HAP-1 (cell line): Measurements from ENCODE around the gene PREPL.

Experiments used
- DNase-seq, 2 experiments: peaks; one replicate each; pipeline ENCODE4 v3.0.0-alpha.2; 2016 to 2020; ENCODE audit warnings: low spot score in 2 of 2
- H3K27me3 ChIP-seq: fragments of 250-450 bp; sonication (Bioruptor Pico); 2 replicates; pipeline ENCODE4 v1.5.1; 2020; ENCODE audit warnings: low read depth, mild to moderate bottlenecking, moderate library complexity
- H3K36me3 ChIP-seq: fragments of 250-450 bp; sonication (Bioruptor Pico); replicated peaks from 2 replicates; pipeline ENCODE4 v1.5.1; 2020; ENCODE audit warnings: mild to moderate bottlenecking
- H3K4me1 ChIP-seq: fragments of 250-450 bp; sonication (Bioruptor Pico); 2 replicates; pipeline ENCODE4 v1.5.1; 2020; ENCODE audit warnings: mild to moderate bottlenecking
- H3K4me3 ChIP-seq: fragments of 250-450 bp; sonication (Bioruptor Pico); 2 replicates; pipeline ENCODE4 v1.5.1; 2020; ENCODE audit warnings: mild to moderate bottlenecking, moderate library complexity
- H3K9me3 ChIP-seq: fragments of 250-450 bp; sonication (Bioruptor Pico); 2 replicates; pipeline ENCODE4 v1.5.1; 2020; ENCODE audit warnings: mild to moderate bottlenecking, moderate library complexity
- in situ Hi-C: fragments of 300-500 bp; cut with MboI; formaldehyde crosslinking; loops from 3 replicates; pipeline ENCODE4 v1.14.3; 2020; ENCODE audit warnings: low sequenced_read_pairs, inconsistent platforms, mixed read lengths

PREPL gene

GRCh38 chr2:44297431-44297830 lies 63.9 kb downstream of the PREPL start:
- in situ Hi-C loops = no loop called here
- no peak for DNase-seq
- Histone ChIP-seq H3K27me3 (no peaks in the 10 kb centered on the region), H3K4me1 (peaks cover 8% of the 10 kb centered on the region), H3K4me3 (no peak overlapping the region), H3K9me3 (no peaks in the 10 kb centered on the region), H3K36me3 (no peaks in the 10 kb centered on the region)

DNA sequence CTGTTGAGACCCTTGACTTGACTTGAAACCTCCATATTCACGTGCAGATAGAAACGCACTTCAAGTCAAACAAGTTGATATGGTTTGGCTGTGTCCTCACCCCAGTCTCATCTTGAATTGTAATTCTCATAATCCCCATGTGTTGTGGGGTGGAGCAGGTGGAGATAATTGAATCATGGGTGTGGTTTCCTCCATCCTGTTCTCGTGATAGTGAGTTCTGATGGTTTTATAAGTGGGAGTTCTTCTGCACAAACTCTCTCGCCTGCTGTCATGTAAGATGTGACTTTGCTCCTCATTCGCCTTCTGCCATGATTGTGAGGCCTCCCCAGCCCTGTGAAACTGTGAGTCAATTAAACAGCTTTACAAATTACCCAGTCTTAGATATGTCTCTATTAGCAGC lies 64.6 kb downstream of the PREPL start:
- Histone ChIP-seq H3K36me3 (no peaks in the 10 kb centered on the region), H3K27me3 (no peaks in the 10 kb centered on the region), H3K9me3 (no peaks in the 10 kb centered on the region), H3K4me3 (no peak overlapping the region), H3K4me1 (peaks cover 8% of the 10 kb centered on the region)
- no peak for DNase-seq
- in situ Hi-C loops = no loop called here

DNA sequence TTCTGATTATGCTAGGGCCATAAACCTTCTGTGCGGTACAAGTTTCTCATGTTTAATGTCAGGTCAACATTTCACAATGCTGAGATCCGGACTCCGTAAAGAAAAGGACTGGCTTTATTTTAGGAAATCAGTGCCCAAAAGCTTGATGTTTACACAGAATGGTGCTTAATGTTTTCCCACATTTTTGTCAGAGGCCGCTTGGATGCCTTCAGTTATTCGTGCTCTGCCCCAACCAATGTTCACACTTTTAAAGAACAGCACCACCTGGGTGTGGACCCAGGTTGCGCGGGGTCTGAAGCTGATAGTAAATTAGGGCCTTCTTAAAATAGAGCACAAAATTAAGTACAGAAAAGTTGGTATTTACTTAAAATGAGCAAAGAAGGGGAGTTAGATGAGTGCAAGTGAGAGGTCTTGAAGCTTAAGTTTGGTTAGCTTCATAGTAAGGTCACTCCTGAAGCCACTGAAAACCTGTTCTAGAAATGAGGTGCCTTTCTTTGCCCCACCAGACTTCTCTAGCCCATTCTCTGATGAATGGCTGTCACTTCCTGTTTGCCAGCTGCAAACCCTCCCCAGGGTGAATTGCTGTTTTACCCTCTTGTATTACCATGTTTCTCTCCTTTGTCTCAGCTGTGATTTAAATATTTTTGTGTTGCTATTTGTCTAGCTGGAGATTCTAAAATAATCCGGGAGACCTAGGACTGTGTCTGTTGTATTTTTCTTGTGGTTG lies 65.5 kb downstream of the PREPL start:
- in situ Hi-C loops = no loop called here
- Histone ChIP-seq H3K36me3 (no peaks in the 10 kb centered on the region), H3K9me3 (no peaks in the 10 kb centered on the region), H3K27me3 (no peaks in the 10 kb centered on the region), H3K4me1 (peaks cover 12% of the 10 kb centered on the region), H3K4me3 (no peak overlapping the region)
- DNase-seq = peak in 1 of 2 experiments; percentile 22

GRCh38 chr2:44295113-44295512 lies 66.2 kb downstream of the PREPL start:
- no peak for DNase-seq
- Histone ChIP-seq H3K36me3 (no peaks in the 10 kb centered on the region), H3K4me3 (no peak overlapping the region), H3K9me3 (no peaks in the 10 kb centered on the region), H3K4me1 (peaks cover 12% of the 10 kb centered on the region), H3K27me3 (no peaks in the 10 kb centered on the region)
- in situ Hi-C loops = no loop called here

- H3K9me3 ChIP-seq = no peaks in the 10 kb centered on the region
- no peaks in the 10 kb centered on the region for H3K27me3 ChIP-seq
- peak; percentile 55 to 66 for DNase-seq
- no peak overlapping the region for H3K4me3 ChIP-seq
- peaks cover 4% of the 10 kb centered on the region; the same call in 1 of the 2 replicates for H3K4me1 ChIP-seq
- in situ Hi-C loops = no loop called here
- no peaks in the 10 kb centered on the region for H3K36me3 ChIP-seq
Observed at GRCh38 chr2:44291281-44292248, 69.7 kb downstream of the PREPL start.

- Histone ChIP-seq H3K4me1 (peaks cover 4% of the 10 kb centered on the region; the same call in 1 of the 2 replicates), H3K27me3 (no peaks in the 10 kb centered on the region), H3K4me3 (no peak overlapping the region), H3K9me3 (no peaks in the 10 kb centered on the region), H3K36me3 (no peaks in the 10 kb centered on the region)
- no peak for DNase-seq
- in situ Hi-C loops = no loop called here
Observed at GRCh38 chr2:44290261-44290660, 71.0 kb downstream of the PREPL start.

GRCh38 chr2:44286884-44287638 lies 74.2 kb downstream of the PREPL start:
- H3K9me3 ChIP-seq = no peaks in the 10 kb centered on the region
- in situ Hi-C loops = no loop called here
- DNase-seq = no peak
- no peaks in the 10 kb centered on the region for H3K27me3 ChIP-seq
- no peaks in the 10 kb centered on the region for H3K36me3 ChIP-seq
- peaks cover 4% of the 10 kb centered on the region; the same call in 1 of the 2 replicates for H3K4me1 ChIP-seq
- no peak overlapping the region for H3K4me3 ChIP-seq

- no peak for DNase-seq
- Histone ChIP-seq H3K4me1 (peaks cover under 1% of the 10 kb centered on the region; the same call in 1 of the 2 replicates), H3K9me3 (no peaks in the 10 kb centered on the region), H3K4me3 (no peak overlapping the region), H3K27me3 (no peaks in the 10 kb centered on the region), H3K36me3 (no peaks in the 10 kb centered on the region)
- in situ Hi-C loops = no loop called here
Observed at GRCh38 chr2:44286119-44286883, 75.0 kb downstream of the PREPL start.

DNA sequence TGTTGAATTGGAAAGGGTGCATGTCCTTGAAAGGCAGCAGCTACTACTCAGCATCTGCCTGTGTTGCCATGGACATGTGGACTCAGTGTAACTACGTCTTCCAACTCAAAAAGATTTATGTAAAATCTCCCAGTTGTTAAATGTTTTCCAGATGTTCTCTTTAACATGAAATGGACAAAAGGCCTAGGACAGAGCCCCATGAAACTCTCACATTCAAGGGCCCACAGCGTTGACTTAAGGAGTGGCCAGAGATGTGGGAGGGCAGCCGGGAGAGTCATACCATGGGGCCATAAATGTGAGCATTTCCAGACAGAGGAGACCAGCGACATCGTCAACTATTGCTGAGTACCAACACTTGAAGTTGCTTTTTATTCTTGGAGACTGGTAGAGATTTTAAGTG lies 76.1 kb downstream of the PREPL start:
- Histone ChIP-seq H3K36me3 (no peaks in the 10 kb centered on the region), H3K4me1 (no peaks in the 10 kb centered on the region), H3K9me3 (no peaks in the 10 kb centered on the region), H3K27me3 (no peaks in the 10 kb centered on the region), H3K4me3 (no peak overlapping the region)
- no peak for DNase-seq
- in situ Hi-C loops = no loop called here

- no peaks in the 10 kb centered on the region for H3K36me3 ChIP-seq
- in situ Hi-C loops = no loop called here
- no peak for DNase-seq
- H3K9me3 ChIP-seq = no peaks in the 10 kb centered on the region
- H3K27me3 ChIP-seq = no peaks in the 10 kb centered on the region
- H3K4me1 ChIP-seq = no peaks in the 10 kb centered on the region
- H3K4me3 ChIP-seq = no peak overlapping the region
Observed at GRCh38 chr2:44283116-44283666, 78.1 kb downstream of the PREPL start.

DNA sequence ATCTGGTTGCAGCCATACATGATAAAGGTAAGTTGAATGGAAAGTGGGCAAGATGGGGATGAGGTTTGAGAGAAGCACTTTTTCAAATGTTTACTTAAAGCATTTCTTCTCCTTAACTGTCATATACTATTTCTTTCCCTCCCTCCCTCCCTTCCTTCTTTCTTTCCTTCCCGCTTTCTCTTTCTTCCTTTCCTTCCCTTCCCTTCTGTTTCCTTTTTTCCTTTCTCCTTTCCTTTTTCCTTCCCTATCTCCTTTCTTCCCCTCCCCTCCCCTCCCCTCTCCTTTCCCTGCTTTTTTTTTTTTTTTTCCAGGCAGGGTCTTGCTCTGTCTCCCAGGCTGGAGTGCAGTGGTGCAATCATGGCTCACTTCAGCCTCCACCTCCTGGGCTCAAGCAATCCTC lies 80.4 kb downstream of the PREPL start:
- no peak overlapping the region for H3K4me3 ChIP-seq
- in situ Hi-C loops = no loop called here
- no peak for DNase-seq
- no peaks in the 10 kb centered on the region for H3K27me3 ChIP-seq
- H3K36me3 ChIP-seq = no peaks in the 10 kb centered on the region
- no peaks in the 10 kb centered on the region for H3K9me3 ChIP-seq
- no peaks in the 10 kb centered on the region for H3K4me1 ChIP-seq

GRCh38 chr2:44277541-44277940 lies 83.8 kb downstream of the PREPL start:
- Histone ChIP-seq H3K4me1 (peaks cover 11% of the 10 kb centered on the region), H3K9me3 (peaks cover 2% of the 10 kb centered on the region; the same call in 1 of the 2 replicates), H3K27me3 (no peaks in the 10 kb centered on the region), H3K36me3 (no peaks in the 10 kb centered on the region), H3K4me3 (no peak overlapping the region)
- no peak for DNase-seq
- in situ Hi-C loops = no loop called here

GRCh38 chr2:44275927-44276303 lies 85.4 kb downstream of the PREPL start:
- H3K4me1 ChIP-seq = peaks cover 16% of the 10 kb centered on the region
- in situ Hi-C loops = no loop called here
- DNase-seq = no peak
- no peaks in the 10 kb centered on the region for H3K36me3 ChIP-seq
- peaks cover 2% of the 10 kb centered on the region; the same call in 1 of the 2 replicates for H3K9me3 ChIP-seq
- H3K27me3 ChIP-seq = no peaks in the 10 kb centered on the region
- H3K4me3 ChIP-seq = no peak overlapping the region
